Fibroblast of lung (primary cell): ENCODE data around the gene SPOCK1. TPM values are rescaled to one million over a fixed set of nuclear protein-coding genes. Genes with fewer than 3 reads are reported as not detected.

Experiments used
- DNase-seq, 2 donors: peaks; one replicate each; pipeline versions ENCODE4 v3.0.0 to v3.0.0-alpha.2; 2010; ENCODE audit warnings: low read depth in 2 of 2
- H2AFZ ChIP-seq: 2 replicates; pipeline ENCODE4 v1.5.1; 2012; ENCODE audit warnings: low read length, control low read depth, inconsistent platforms
- H3K27ac ChIP-seq: 2 replicates; pipeline ENCODE4 v1.5.1; 2011; ENCODE audit warnings: low read length, control low read depth; ENCODE audit not compliant: insufficient read depth
- H3K27me3 ChIP-seq: 2 replicates; pipeline ENCODE4 v1.5.1; 2011; ENCODE audit warnings: mild to moderate bottlenecking, low read length; ENCODE audit not compliant: control insufficient read depth, insufficient read depth
- H3K36me3 ChIP-seq: 2 replicates; pipeline ENCODE4 v1.5.1; 2011; ENCODE audit warnings: low read length; ENCODE audit not compliant: control insufficient read depth, insufficient read depth
- H3K4me1 ChIP-seq: 2 replicates; pipeline ENCODE4 v1.5.1; 2011; ENCODE audit warnings: low read length; ENCODE audit not compliant: control insufficient read depth, insufficient read depth; ENCODE audit errors: extremely low read depth
- H3K4me2 ChIP-seq: 2 replicates; pipeline ENCODE4 v1.5.1; 2011; ENCODE audit warnings: low read length, control low read depth; ENCODE audit not compliant: insufficient read depth; ENCODE audit errors: extremely low read depth
- H3K4me3 ChIP-seq, 4 experiments: fragments of 200-600 bp in 1 of 4; sonication (generic) in 1 of 4; replicated peaks in 1 of 4; 2 replicates each; pipeline ENCODE4 v1.5.1; 2011 to 2016; ENCODE audit warnings: low read length in 4 of 4, low read depth in 3 of 4, mild to moderate bottlenecking in 3 of 4, control low read depth in 2 of 4, inconsistent platforms in 1 of 4, mixed read lengths in 1 of 4; ENCODE audit not compliant: insufficient read depth in 1 of 4; ENCODE audit errors: control extremely low read depth in 1 of 4
- H3K79me2 ChIP-seq: 2 replicates; pipeline ENCODE4 v1.5.1; 2012; ENCODE audit warnings: mild to moderate bottlenecking, low read length, inconsistent platforms; ENCODE audit not compliant: control insufficient read depth, insufficient read depth
- H3K9ac ChIP-seq: 2 replicates; pipeline ENCODE4 v1.5.1; 2011; ENCODE audit warnings: mild to moderate bottlenecking, low read length, control low read depth; ENCODE audit not compliant: insufficient read depth
- H3K9me3 ChIP-seq: 2 replicates; pipeline ENCODE4 v1.5.1; 2012; ENCODE audit warnings: low read depth, low read length; ENCODE audit not compliant: control insufficient read depth, insufficient read depth
- H4K20me1 ChIP-seq: 2 replicates; pipeline ENCODE4 v1.5.1; 2011; ENCODE audit warnings: low read length; ENCODE audit not compliant: control insufficient read depth, insufficient read depth; ENCODE audit errors: extremely low read depth
- EZH2 ChIP-seq: IDR thresholded peaks from 2 replicates; pipeline ENCODE4 v1.5.1; 2012; ENCODE audit warnings: low read length, control low read depth, mild to moderate bottlenecking; ENCODE audit errors: missing control alignments
- polyA plus RNA-seq, 2 donors: library from polyadenylated mRNA; depleted of rRNA in 1 of 2; stranded (reverse) in 1 of 2; unstranded in 1 of 2; fragments of >200 nt; gene quantifications; 2 replicates each; pipeline ENCODE4 v1.2.1, GENCODE V29; 2011 to 2012; ENCODE audit warnings: missing spikeins in 1 of 2
- total RNA-seq: library from RNA; depleted of rRNA; stranded (reverse); fragments of >200 nt; gene quantifications from 2 replicates; pipeline ENCODE4 v1.2.1, GENCODE V29; 2014
- TF ChIP-seq, protein P1 (sequence below), 2 donors: IDR thresholded peaks in 1 of 2; conservative IDR thresholded peaks in 1 of 2; 1 replicate in 1 of 2; 2 replicates in 1 of 2; pipeline ENCODE4 v1.5.1; 2011 to 2012; ENCODE audit warnings: low read length in 2 of 2, control low read depth in 1 of 2, inconsistent platforms in 1 of 2, low read depth in 1 of 2, mild to moderate bottlenecking in 1 of 2

SPOCK1 gene
- total and polyA plus RNA-seq, 2 donors (not counting 1 experiment from before 2014, with no cell fraction given): 11.1 to 34.9 TPM

DNA sequence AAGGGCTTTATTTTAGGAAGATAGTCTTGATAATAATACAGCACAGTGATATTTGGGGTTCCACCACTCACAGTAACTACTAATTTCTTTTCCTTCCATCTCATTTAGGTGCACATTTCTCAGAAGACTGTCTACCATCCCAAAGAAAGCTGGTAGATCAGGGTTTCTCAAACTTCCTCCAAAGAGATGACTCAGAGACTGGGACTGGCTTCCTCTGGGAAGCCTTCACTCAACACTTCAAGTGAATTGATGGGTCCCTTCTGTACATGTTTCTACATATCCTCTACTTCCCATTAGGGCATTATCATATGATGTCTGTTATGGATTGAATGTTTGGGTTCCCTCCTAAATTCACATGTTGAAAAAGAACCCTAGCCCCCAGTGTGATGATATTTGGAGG is 138.5 kb downstream of the SPOCK1 start:
- H3K4me1 ChIP-seq: no peaks in the 10 kb centered on the region
- no peak overlapping the region for H3K4me2 ChIP-seq
- H4K20me1 ChIP-seq: no peaks in the 10 kb centered on the region
- H3K4me3 ChIP-seq: no peak overlapping the region
- H3K27ac ChIP-seq: no peak overlapping the region
- no peak overlapping the region for H3K9ac ChIP-seq
- no peak for DNase-seq
- H3K27me3 ChIP-seq: no peaks in the 10 kb centered on the region
- no peak overlapping the region for H2AFZ ChIP-seq
- H3K79me2 ChIP-seq: no peaks in the 10 kb centered on the region
- H3K9me3 ChIP-seq: no peaks in the 10 kb centered on the region
- no peaks in the 10 kb centered on the region for H3K36me3 ChIP-seq
- TF ChIP-seq, protein P1, sequence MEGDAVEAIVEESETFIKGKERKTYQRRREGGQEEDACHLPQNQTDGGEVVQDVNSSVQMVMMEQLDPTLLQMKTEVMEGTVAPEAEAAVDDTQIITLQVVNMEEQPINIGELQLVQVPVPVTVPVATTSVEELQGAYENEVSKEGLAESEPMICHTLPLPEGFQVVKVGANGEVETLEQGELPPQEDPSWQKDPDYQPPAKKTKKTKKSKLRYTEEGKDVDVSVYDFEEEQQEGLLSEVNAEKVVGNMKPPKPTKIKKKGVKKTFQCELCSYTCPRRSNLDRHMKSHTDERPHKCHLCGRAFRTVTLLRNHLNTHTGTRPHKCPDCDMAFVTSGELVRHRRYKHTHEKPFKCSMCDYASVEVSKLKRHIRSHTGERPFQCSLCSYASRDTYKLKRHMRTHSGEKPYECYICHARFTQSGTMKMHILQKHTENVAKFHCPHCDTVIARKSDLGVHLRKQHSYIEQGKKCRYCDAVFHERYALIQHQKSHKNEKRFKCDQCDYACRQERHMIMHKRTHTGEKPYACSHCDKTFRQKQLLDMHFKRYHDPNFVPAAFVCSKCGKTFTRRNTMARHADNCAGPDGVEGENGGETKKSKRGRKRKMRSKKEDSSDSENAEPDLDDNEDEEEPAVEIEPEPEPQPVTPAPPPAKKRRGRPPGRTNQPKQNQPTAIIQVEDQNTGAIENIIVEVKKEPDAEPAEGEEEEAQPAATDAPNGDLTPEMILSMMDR (conservative IDR thresholded peaks at IDR 0.05 in 1 of 2, IDR thresholded peaks at IDR 0.05 in 1 of 2; ENCODE audit: low read depth in 1 of 2, low read length in 2 of 2): no peak
- TF ChIP-seq EZH2: no peak

DNA sequence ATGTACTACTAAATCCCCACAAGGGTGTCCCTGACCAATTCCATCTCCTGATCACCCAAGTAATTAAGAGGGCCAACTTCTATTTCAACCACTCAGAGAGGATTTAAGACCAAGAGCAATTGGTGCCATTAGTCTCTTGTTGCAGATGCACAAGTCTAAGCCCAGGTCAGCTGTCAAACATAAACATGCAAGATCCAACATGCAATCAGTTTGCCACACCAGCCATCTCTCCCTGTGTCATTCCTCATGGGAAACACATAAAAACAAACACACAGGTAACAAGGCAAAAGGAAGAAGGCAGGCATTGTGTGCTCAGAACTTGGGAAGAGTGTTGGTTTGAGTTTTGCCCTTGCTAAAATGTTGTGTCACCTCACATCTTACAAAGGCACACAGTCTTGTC is 139.2 kb downstream of the SPOCK1 start:
- Histone ChIP-seq H3K79me2 (no peaks in the 10 kb centered on the region), H3K9ac (no peak overlapping the region), H3K36me3 (no peaks in the 10 kb centered on the region), H3K27ac (no peak overlapping the region), H4K20me1 (no peaks in the 10 kb centered on the region), H3K9me3 (no peaks in the 10 kb centered on the region), H3K4me2 (no peak overlapping the region), H3K27me3 (no peaks in the 10 kb centered on the region), H3K4me3 (no peak overlapping the region), H3K4me1 (no peaks in the 10 kb centered on the region), H2AFZ (no peak overlapping the region)
- DNase-seq: no peak
- TF ChIP-seq, protein P1 (conservative IDR thresholded peaks at IDR 0.05 in 1 of 2, IDR thresholded peaks at IDR 0.05 in 1 of 2; ENCODE audit: low read depth in 1 of 2, low read length in 2 of 2): no peak
- TF ChIP-seq EZH2: no peak

DNA sequence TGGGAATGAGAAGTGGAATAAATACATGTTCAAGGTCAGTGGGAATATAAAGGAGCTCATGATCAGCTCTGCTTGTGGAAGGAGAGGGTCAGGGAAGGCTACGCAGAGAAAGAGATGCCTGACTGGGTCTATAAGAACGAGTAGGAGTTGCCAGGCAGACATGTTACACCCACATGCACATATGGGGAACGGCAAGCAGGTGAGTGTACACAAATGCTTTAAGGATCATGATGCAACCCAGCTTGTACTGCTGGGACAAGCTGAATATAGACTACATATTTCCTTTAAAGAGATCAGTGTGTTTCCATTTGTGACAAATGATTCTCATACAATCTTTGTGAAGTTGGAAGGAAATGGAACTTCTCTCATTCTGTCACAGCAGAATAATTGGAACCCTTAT is 141.7 kb downstream of the SPOCK1 start:
- Histone ChIP-seq H3K36me3 (no peaks in the 10 kb centered on the region), H3K4me2 (no peak overlapping the region)

More for the DNA sequence above, 141.7 kb downstream of the SPOCK1 start:
- H3K4me1 ChIP-seq: no peaks in the 10 kb centered on the region
- H3K27me3 ChIP-seq: no peaks in the 10 kb centered on the region
- H3K9me3 ChIP-seq: no peaks in the 10 kb centered on the region
- H2AFZ ChIP-seq: no peak overlapping the region
- H4K20me1 ChIP-seq: no peaks in the 10 kb centered on the region
- TF ChIP-seq, protein P1 (conservative IDR thresholded peaks at IDR 0.05 in 1 of 2, IDR thresholded peaks at IDR 0.05 in 1 of 2; ENCODE audit: low read depth in 1 of 2, low read length in 2 of 2): no peak
- TF ChIP-seq EZH2: no peak
- no peaks in the 10 kb centered on the region for H3K79me2 ChIP-seq
- DNase-seq: no peak
- H3K4me3 ChIP-seq: no peak overlapping the region
- no peak overlapping the region for H3K27ac ChIP-seq
- H3K9ac ChIP-seq: no peak overlapping the region
